MM.1S (cell line): ENCODE measurements around the gene SCAND1.

Experiments used
- EZH2phosphoT487 ChIP-seq: fragments of 300-600 bp; sonication (generic); IDR thresholded peaks from 2 replicates; pipeline ENCODE4 v1.6.1; 2018; ENCODE audit warnings: antibody characterized with exemption, low read length
- TF ChIP-seq, protein P1 (sequence below): fragments of 300-600 bp; sonication (generic); IDR thresholded peaks from 2 replicates; pipeline ENCODE4 v1.5.1; 2016; ENCODE audit warnings: antibody characterized with exemption, low read length, mixed read lengths

DNA sequence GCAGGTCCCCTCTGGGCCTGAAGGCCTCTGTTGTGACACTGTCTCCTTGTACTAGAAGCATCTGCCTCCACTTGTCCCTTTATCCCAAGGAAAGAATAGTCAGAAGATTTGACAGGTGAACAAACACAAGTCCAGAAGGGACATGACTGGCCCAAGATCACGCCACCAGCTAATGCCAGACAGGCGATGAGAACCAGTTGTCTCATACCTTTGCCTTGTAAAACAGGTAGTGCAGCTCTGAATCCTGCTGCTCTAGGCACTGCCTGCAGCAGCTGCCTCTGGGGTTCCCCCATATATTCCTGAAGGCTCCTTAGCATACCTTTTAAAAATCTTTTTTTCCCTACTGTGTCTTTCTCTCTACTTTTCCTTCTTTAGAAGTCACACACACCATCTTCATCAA is 25.0 kb downstream of the SCAND1 start:
- TF ChIP-seq, protein P1, sequence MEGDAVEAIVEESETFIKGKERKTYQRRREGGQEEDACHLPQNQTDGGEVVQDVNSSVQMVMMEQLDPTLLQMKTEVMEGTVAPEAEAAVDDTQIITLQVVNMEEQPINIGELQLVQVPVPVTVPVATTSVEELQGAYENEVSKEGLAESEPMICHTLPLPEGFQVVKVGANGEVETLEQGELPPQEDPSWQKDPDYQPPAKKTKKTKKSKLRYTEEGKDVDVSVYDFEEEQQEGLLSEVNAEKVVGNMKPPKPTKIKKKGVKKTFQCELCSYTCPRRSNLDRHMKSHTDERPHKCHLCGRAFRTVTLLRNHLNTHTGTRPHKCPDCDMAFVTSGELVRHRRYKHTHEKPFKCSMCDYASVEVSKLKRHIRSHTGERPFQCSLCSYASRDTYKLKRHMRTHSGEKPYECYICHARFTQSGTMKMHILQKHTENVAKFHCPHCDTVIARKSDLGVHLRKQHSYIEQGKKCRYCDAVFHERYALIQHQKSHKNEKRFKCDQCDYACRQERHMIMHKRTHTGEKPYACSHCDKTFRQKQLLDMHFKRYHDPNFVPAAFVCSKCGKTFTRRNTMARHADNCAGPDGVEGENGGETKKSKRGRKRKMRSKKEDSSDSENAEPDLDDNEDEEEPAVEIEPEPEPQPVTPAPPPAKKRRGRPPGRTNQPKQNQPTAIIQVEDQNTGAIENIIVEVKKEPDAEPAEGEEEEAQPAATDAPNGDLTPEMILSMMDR: no peak
- no peak for TF ChIP-seq EZH2phosphoT487
